WTC11 (cell line): Measurements from ENCODE around the gene FSD2. TPM values are rescaled to one million over a fixed set of nuclear protein-coding genes. Genes with fewer than 3 reads are reported as not detected.

Experiments used
- ATAC-seq: fragments of 200-7000 bp; cut with Tn5 transposase; 2 replicates; pipeline ENCODE4 v1.10.0; 2021; ENCODE audit warnings: mild to moderate bottlenecking, moderate library complexity
- CTCF ChIA-PET: fragments of 300-600 bp; sonication (Branson Sonifier 250); formaldehyde crosslinking; loops from one replicate; lab custom pipeline; 2021; ENCODE audit warnings: antibody characterized with exemption; lab: Charles Lee
- POLR2A ChIA-PET: fragments of 350-600 bp; sonication (Branson Sonifier 250); formaldehyde crosslinking; loops from one replicate; lab custom pipeline; 2021; ENCODE audit warnings: antibody characterized with exemption; lab: Charles Lee
- DNase-seq: peaks from one replicate; pipeline ENCODE4 v3.0.0; 2021; ENCODE audit warnings: low spot score
- H3K27ac Mint-ChIP-seq: 2 replicates; pipeline ENCODE4 v1.8.0; 2021; ENCODE audit warnings: mixed read lengths
- H3K27me3 Mint-ChIP-seq: 2 replicates; pipeline ENCODE4 v1.8.0; 2021; ENCODE audit warnings: low read depth, mild to moderate bottlenecking, moderate library complexity, mixed read lengths
- H3K36me3 Mint-ChIP-seq: 2 replicates; pipeline ENCODE4 v1.8.0; 2021; ENCODE audit warnings: mixed read lengths
- H3K4me1 Mint-ChIP-seq: 2 replicates; pipeline ENCODE4 v1.8.0; 2022; ENCODE audit warnings: mixed read lengths
- H3K4me3 Mint-ChIP-seq: 2 replicates; pipeline ENCODE4 v1.8.0; 2021; ENCODE audit warnings: mild to moderate bottlenecking, moderate library complexity, mixed read lengths
- H3K9me3 Mint-ChIP-seq: 2 replicates; pipeline ENCODE4 v1.8.0; 2021; ENCODE audit warnings: mixed read lengths
- ATF1 ChIP-seq: sonication (generic); formaldehyde crosslinking; IDR thresholded peaks from 2 replicates; pipeline ENCODE4 v1.8.1; 2023; ENCODE audit warnings: mild to moderate bottlenecking, moderate library complexity, missing genetic modification reagents
- CBFB ChIP-seq: sonication (generic); formaldehyde crosslinking; IDR thresholded peaks from 2 replicates; pipeline ENCODE4 v1.8.1; 2022; ENCODE audit warnings: mild to moderate bottlenecking, low read depth, missing genetic modification reagents
- TCF7 ChIP-seq: sonication (generic); formaldehyde crosslinking; IDR thresholded peaks from 2 replicates; pipeline ENCODE4 v1.8.0; 2022; ENCODE audit warnings: mild to moderate bottlenecking, low read depth, missing genetic modification reagents, moderate library complexity
- TEAD4 ChIP-seq: sonication (generic); formaldehyde crosslinking; IDR thresholded peaks from 2 replicates; pipeline ENCODE4 v1.8.0; 2022; ENCODE audit warnings: mild to moderate bottlenecking, missing genetic modification reagents
- ZNF423 ChIP-seq: fragments of 250-450 bp; sonication (Bioruptor Pico); IDR thresholded peaks from 2 replicates; pipeline ENCODE4 v2.1.2; 2022; ENCODE audit warnings: mild to moderate bottlenecking, moderate library complexity
- total RNA-seq: library from RNA; stranded (reverse); gene quantifications from 3 replicates; pipeline ENCODE4 v1.2.3, GENCODE V29; 2021
- TF ChIP-seq, protein P1 (sequence below): sonication (generic); formaldehyde crosslinking; IDR thresholded peaks from 2 replicates; pipeline ENCODE4 v1.8.0; 2023; ENCODE audit warnings: mild to moderate bottlenecking, missing genetic modification reagents
- TF ChIP-seq, protein P2 (sequence below): sonication (generic); formaldehyde crosslinking; IDR thresholded peaks from 2 replicates; pipeline ENCODE4 v1.8.1; 2023; ENCODE audit warnings: mild to moderate bottlenecking, missing genetic modification reagents
- TF ChIP-seq, protein P3 (sequence below): sonication (generic); formaldehyde crosslinking; IDR thresholded peaks from 2 replicates; pipeline ENCODE4 v1.8.1; 2023; ENCODE audit warnings: mild to moderate bottlenecking, moderate library complexity, missing genetic modification reagents
- TF ChIP-seq, protein P4 (sequence below): sonication (generic); formaldehyde crosslinking; IDR thresholded peaks from 2 replicates; pipeline ENCODE4 v1.8.0; 2022; ENCODE audit warnings: mild to moderate bottlenecking, missing genetic modification reagents
- TF ChIP-seq, protein P5 (sequence below): fragments of 250-450 bp; sonication (Bioruptor Pico); IDR thresholded peaks from 2 replicates; pipeline ENCODE4 v2.1.2; 2022; ENCODE audit warnings: mild to moderate bottlenecking, moderate library complexity
- TF ChIP-seq, protein P6 (sequence below): fragments of 250-450 bp; sonication (Bioruptor Pico); IDR thresholded peaks from 2 replicates; pipeline ENCODE4 v1.9.0; 2021; ENCODE audit warnings: mild to moderate bottlenecking

FSD2 gene
- total RNA-seq, 1 experiment from 2014 or later = not detected

DNA sequence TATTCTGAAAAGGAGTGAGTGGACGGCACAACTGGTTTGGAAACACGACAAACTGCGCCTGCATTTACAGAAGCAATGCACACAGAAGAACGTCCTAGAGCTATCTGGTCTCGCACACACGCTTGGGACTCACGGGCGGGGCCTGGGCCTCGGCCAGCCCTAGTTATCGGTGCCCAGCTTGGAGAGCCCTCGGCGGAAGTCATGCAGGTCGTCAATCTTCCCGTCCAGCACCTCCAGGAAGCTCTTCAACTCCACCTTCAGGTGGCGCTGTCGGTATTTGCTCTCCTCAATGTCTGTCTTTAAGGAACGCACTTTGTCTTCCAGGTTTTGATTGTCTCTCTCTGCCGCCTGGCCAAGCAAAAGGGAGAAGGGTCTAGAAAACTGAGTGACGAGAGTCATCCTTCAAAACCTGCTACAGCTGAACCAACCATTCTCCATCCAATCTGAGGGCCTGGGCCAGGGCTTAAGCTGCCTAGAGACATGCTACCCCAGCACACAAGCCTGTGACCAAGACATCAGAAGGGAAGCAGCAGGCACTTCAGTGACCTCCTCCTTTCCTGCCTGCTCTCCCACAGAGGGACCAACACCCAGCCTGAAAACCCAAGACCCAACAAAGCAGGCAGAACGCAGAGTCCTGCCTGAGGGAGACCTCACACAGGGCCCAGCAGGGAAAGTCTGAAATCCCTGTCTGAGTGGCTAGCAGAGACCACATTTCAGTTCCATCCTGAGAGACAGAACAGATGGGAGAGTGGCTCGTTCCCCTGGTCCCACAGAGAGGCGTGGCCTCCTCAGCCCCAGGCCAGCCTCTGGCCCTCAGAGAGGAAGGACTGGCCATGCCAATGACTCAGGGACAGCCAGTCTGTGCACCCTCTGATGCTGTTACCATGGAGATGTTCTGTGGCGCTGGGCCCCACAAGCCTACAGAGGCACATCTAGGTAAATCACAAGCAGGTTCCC lies 44.0 kb upstream of the FSD2 start (continued):
- TF ChIP-seq, protein P1, sequence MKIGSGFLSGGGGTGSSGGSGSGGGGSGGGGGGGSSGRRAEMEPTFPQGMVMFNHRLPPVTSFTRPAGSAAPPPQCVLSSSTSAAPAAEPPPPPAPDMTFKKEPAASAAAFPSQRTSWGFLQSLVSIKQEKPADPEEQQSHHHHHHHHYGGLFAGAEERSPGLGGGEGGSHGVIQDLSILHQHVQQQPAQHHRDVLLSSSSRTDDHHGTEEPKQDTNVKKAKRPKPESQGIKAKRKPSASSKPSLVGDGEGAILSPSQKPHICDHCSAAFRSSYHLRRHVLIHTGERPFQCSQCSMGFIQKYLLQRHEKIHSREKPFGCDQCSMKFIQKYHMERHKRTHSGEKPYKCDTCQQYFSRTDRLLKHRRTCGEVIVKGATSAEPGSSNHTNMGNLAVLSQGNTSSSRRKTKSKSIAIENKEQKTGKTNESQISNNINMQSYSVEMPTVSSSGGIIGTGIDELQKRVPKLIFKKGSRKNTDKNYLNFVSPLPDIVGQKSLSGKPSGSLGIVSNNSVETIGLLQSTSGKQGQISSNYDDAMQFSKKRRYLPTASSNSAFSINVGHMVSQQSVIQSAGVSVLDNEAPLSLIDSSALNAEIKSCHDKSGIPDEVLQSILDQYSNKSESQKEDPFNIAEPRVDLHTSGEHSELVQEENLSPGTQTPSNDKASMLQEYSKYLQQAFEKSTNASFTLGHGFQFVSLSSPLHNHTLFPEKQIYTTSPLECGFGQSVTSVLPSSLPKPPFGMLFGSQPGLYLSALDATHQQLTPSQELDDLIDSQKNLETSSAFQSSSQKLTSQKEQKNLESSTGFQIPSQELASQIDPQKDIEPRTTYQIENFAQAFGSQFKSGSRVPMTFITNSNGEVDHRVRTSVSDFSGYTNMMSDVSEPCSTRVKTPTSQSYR = no peak
- TF ChIP-seq, protein P2, sequence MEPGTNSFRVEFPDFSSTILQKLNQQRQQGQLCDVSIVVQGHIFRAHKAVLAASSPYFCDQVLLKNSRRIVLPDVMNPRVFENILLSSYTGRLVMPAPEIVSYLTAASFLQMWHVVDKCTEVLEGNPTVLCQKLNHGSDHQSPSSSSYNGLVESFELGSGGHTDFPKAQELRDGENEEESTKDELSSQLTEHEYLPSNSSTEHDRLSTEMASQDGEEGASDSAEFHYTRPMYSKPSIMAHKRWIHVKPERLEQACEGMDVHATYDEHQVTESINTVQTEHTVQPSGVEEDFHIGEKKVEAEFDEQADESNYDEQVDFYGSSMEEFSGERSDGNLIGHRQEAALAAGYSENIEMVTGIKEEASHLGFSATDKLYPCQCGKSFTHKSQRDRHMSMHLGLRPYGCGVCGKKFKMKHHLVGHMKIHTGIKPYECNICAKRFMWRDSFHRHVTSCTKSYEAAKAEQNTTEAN (CRISPR knock-in tag) = no peak
- TF ChIP-seq, all 79 proteins: peak for 3

DNA sequence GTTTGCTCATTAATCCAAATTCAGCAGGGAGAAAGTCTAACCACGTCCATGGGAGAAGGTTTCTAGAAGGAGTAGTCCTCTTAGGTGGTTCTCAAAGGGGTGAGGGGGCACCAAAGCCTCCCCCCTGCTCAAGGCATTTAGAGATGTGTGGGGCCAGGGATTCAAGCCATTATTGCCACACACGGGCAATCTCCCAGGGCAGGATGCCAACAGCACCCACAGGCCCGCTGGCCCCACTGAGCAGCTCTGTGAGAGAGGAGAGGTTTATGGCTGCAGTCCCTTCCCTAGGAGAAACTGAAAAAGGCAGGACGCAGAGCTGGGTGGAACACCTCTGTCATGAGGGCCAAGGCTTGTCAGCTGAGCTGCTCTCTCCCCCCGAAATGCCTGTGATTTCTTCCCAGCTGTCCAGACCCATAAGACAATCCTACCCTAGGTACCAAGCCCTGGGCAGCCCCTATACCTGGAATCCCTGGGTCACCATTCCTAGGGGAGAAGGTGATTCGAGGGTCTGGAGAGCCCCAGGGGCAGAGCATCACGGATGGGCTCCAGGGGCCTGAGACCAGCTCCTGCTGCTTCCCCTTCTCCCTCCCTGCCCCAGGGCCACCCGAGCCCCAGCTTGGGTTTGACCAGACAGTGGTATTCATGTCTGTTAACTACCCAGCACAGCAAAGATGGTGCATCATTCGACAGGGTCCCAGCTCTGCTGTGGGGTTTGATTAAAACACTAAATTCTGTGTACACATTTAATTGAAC lies 42.5 kb upstream of the FSD2 start:
- no peaks in the 10 kb centered on the region for H3K36me3 Mint-ChIP-seq
- H3K4me1 Mint-ChIP-seq = peaks cover 15% of the 10 kb centered on the region
- ChIA-PET CTCF (interaction anchor here (0.6 to 2.1 kb wide), 10 partner anchors 22 to 318 kb away, joined by 3 to 19 read pairs (median 4); partner anchors contain the start of gene C15orf40), POLR2A (no interaction called here)
- H3K27ac Mint-ChIP-seq = no peak overlapping the region
- TF ChIP-seq, protein P3, sequence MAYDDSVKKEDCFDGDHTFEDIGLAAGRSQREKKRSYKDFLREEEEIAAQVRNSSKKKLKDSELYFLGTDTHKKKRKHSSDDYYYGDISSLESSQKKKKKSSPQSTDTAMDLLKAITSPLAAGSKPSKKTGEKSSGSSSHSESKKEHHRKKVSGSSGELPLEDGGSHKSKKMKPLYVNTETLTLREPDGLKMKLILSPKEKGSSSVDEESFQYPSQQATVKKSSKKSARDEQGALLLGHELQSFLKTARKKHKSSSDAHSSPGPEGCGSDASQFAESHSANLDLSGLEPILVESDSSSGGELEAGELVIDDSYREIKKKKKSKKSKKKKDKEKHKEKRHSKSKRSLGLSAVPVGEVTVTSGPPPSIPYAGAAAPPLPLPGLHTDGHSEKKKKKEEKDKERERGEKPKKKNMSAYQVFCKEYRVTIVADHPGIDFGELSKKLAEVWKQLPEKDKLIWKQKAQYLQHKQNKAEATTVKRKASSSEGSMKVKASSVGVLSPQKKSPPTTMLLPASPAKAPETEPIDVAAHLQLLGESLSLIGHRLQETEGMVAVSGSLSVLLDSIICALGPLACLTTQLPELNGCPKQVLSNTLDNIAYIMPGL (CRISPR knock-in tag) = no peak
- TF ChIP-seq ATF1 (CRISPR knock-in tag) (no peak), ZNF423 (CRISPR knock-in tag) (no peak), TEAD4 (no peak)
- TF ChIP-seq, protein P4, sequence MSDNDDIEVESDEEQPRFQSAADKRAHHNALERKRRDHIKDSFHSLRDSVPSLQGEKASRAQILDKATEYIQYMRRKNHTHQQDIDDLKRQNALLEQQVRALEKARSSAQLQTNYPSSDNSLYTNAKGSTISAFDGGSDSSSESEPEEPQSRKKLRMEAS (CRISPR knock-in tag) = no peak
- TF ChIP-seq, protein P5, sequence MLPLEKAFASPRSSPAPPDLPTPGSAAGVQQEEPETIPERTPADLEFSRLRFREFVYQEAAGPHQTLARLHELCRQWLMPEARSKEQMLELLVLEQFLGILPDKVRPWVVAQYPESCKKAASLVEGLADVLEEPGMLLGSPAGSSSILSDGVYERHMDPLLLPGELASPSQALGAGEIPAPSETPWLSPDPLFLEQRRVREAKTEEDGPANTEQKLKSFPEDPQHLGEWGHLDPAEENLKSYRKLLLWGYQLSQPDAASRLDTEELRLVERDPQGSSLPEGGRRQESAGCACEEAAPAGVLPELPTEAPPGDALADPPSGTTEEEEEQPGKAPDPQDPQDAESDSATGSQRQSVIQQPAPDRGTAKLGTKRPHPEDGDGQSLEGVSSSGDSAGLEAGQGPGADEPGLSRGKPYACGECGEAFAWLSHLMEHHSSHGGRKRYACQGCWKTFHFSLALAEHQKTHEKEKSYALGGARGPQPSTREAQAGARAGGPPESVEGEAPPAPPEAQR (CRISPR knock-in tag) = no peak
- DNase-seq (no peak), ATAC-seq (no peak)
- 0 out of 2 replicates have a peak, but pooled peaks cover 5% of the 10 kb centered on the region for H3K9me3 Mint-ChIP-seq
- H3K27me3 Mint-ChIP-seq = no peaks in the 10 kb centered on the region
- no peak overlapping the region for H3K4me3 Mint-ChIP-seq

DNA sequence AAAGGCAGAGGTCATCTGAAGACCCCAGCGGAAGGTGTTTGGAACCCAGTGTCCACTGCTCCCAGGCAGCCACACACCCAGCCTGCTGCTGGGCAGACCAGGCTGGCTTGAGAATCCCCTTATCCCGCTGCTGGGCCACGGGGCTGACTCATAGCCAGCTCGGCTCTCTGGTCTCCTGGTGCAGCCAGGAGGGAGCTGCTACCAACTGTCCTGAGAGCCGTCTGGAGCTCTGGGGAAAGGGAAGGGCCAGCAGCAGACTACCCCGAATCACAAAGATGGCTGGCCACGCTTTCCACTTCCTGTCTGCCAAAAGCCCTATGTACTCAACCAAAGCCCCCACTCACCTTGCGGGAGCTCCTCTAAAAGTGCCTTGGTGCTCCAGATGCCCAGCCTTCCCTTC lies 41.8 kb upstream of the FSD2 start:
- Mint-ChIP-seq H3K4me3 (no peak overlapping the region), H3K27me3 (no peaks in the 10 kb centered on the region)
- CTCF ChIA-PET = interaction anchor here (0.6 to 1.3 kb wide), 3 partner anchors 152 to 317 kb away, joined by 3 read pairs; no protein-coding TSS in a partner anchor

More for the DNA sequence above, 41.8 kb upstream of the FSD2 start:
- no peak for ATAC-seq
- no peaks in the 10 kb centered on the region for H3K36me3 Mint-ChIP-seq
- TF ChIP-seq CBFB (CRISPR knock-in tag) = no peak
- no peak for TF ChIP-seq ZNF423 (CRISPR knock-in tag)
- TF ChIP-seq TCF7 (CRISPR knock-in tag) = no peak
- TF ChIP-seq, protein P6, sequence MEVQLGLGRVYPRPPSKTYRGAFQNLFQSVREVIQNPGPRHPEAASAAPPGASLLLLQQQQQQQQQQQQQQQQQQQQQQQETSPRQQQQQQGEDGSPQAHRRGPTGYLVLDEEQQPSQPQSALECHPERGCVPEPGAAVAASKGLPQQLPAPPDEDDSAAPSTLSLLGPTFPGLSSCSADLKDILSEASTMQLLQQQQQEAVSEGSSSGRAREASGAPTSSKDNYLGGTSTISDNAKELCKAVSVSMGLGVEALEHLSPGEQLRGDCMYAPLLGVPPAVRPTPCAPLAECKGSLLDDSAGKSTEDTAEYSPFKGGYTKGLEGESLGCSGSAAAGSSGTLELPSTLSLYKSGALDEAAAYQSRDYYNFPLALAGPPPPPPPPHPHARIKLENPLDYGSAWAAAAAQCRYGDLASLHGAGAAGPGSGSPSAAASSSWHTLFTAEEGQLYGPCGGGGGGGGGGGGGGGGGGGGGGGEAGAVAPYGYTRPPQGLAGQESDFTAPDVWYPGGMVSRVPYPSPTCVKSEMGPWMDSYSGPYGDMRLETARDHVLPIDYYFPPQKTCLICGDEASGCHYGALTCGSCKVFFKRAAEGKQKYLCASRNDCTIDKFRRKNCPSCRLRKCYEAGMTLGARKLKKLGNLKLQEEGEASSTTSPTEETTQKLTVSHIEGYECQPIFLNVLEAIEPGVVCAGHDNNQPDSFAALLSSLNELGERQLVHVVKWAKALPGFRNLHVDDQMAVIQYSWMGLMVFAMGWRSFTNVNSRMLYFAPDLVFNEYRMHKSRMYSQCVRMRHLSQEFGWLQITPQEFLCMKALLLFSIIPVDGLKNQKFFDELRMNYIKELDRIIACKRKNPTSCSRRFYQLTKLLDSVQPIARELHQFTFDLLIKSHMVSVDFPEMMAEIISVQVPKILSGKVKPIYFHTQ (CRISPR knock-in tag) = no peak
- 0 out of 2 replicates have a peak, but pooled peaks cover 5% of the 10 kb centered on the region for H3K9me3 Mint-ChIP-seq
- no peak overlapping the region for H3K27ac Mint-ChIP-seq
- peaks cover 15% of the 10 kb centered on the region for H3K4me1 Mint-ChIP-seq
- DNase-seq = no peak
- POLR2A ChIA-PET = no interaction called here
